ENCODE data around the gene TIMMDC1.

The TIMMDC1 gene

GRCh38 chr3:119506631-119507030, 8.3 kb downstream of the TIMMDC1 start:
- no peaks in the 10 kb centered on the region for H3K4me1 ChIP-seq (ENCODE audit: insufficient read depth, poor library complexity, severe bottlenecking)
- no peak overlapping the region for H3K4me3 ChIP-seq (ENCODE audit: severe bottlenecking)
- H3K27me3 ChIP-seq (ENCODE audit: insufficient read depth, poor library complexity, severe bottlenecking): no peaks in the 10 kb centered on the region
- peaks cover 84% of the 10 kb centered on the region for H3K36me3 ChIP-seq (ENCODE audit: low read depth)
- no peak for ATAC-seq (ENCODE audit: low read depth)
- TF ChIP-seq CTCF (IDR thresholded peaks at IDR 0.05; ENCODE audit: poor library complexity, severe bottlenecking): no peak
- H3K9me3 ChIP-seq (ENCODE audit: severe bottlenecking): no peaks in the 10 kb centered on the region
- DNase-seq (ENCODE audit: low spot score): no peak
- H3K27ac ChIP-seq (ENCODE audit: poor library complexity, severe bottlenecking): no peak overlapping the region

GRCh38 chr3:119507404-119507803, 9.1 kb downstream of the TIMMDC1 start:
- no peak for TF ChIP-seq CTCF (IDR thresholded peaks at IDR 0.05; ENCODE audit: poor library complexity, severe bottlenecking)
- Histone ChIP-seq H3K27me3 (ENCODE audit: insufficient read depth, poor library complexity, severe bottlenecking) (no peaks in the 10 kb centered on the region), H3K9me3 (ENCODE audit: severe bottlenecking) (no peaks in the 10 kb centered on the region), H3K36me3 (ENCODE audit: low read depth) (peaks cover 79% of the 10 kb centered on the region), H3K4me1 (ENCODE audit: insufficient read depth, poor library complexity, severe bottlenecking) (no peaks in the 10 kb centered on the region), H3K27ac (ENCODE audit: poor library complexity, severe bottlenecking) (no peak overlapping the region), H3K4me3 (ENCODE audit: severe bottlenecking) (no peak overlapping the region)
- ATAC-seq (ENCODE audit: low read depth) (no peak), DNase-seq (ENCODE audit: low spot score) (no peak)

- DNase-seq (ENCODE audit: low spot score) (no peak), ATAC-seq (ENCODE audit: low read depth) (no peak)
- Histone ChIP-seq H3K9me3 (ENCODE audit: severe bottlenecking) (no peaks in the 10 kb centered on the region), H3K4me3 (ENCODE audit: severe bottlenecking) (no peak overlapping the region), H3K4me1 (ENCODE audit: insufficient read depth, poor library complexity, severe bottlenecking) (no peaks in the 10 kb centered on the region), H3K27ac (ENCODE audit: poor library complexity, severe bottlenecking) (no peak overlapping the region), H3K36me3 (ENCODE audit: low read depth) (peaks cover 77% of the 10 kb centered on the region), H3K27me3 (ENCODE audit: insufficient read depth, poor library complexity, severe bottlenecking) (no peaks in the 10 kb centered on the region)
- TF ChIP-seq CTCF (IDR thresholded peaks at IDR 0.05; ENCODE audit: poor library complexity, severe bottlenecking): no peak
These were observed 10.0 kb downstream of the TIMMDC1 start for GRCh38 chr3:119508172-119508845.

- Histone ChIP-seq H3K4me1 (ENCODE audit: insufficient read depth, poor library complexity, severe bottlenecking) (no peaks in the 10 kb centered on the region), H3K27ac (ENCODE audit: poor library complexity, severe bottlenecking) (no peak overlapping the region), H3K27me3 (ENCODE audit: insufficient read depth, poor library complexity, severe bottlenecking) (no peaks in the 10 kb centered on the region), H3K4me3 (ENCODE audit: severe bottlenecking) (no peak overlapping the region), H3K36me3 (ENCODE audit: low read depth) (peaks cover 78% of the 10 kb centered on the region), H3K9me3 (ENCODE audit: severe bottlenecking) (no peaks in the 10 kb centered on the region)
- DNase-seq (ENCODE audit: low spot score) (no peak), ATAC-seq (ENCODE audit: low read depth) (no peak)
- TF ChIP-seq CTCF (IDR thresholded peaks at IDR 0.05; ENCODE audit: poor library complexity, severe bottlenecking): no peak
These were observed 12.3 kb downstream of the TIMMDC1 start for GRCh38 chr3:119510690-119511089.

- peaks cover 86% of the 10 kb centered on the region for H3K36me3 ChIP-seq (ENCODE audit: low read depth)
These were observed 16.3 kb downstream of the TIMMDC1 start for GRCh38 chr3:119514637-119515036.

More at GRCh38 chr3:119514637-119515036, 16.3 kb downstream of the TIMMDC1 start:
- H3K4me3 ChIP-seq (ENCODE audit: severe bottlenecking): no peak overlapping the region
- DNase-seq (ENCODE audit: low spot score) (no peak), ATAC-seq (ENCODE audit: low read depth) (no peak)
- H3K9me3 ChIP-seq (ENCODE audit: severe bottlenecking): no peaks in the 10 kb centered on the region
- H3K27ac ChIP-seq (ENCODE audit: poor library complexity, severe bottlenecking): no peak overlapping the region
- TF ChIP-seq CTCF (IDR thresholded peaks at IDR 0.05; ENCODE audit: poor library complexity, severe bottlenecking): no peak
- no peaks in the 10 kb centered on the region for H3K27me3 ChIP-seq (ENCODE audit: insufficient read depth, poor library complexity, severe bottlenecking)
- no peaks in the 10 kb centered on the region for H3K4me1 ChIP-seq (ENCODE audit: insufficient read depth, poor library complexity, severe bottlenecking)
